OCI-LY1 (cell line): Measurements from ENCODE around the gene C1orf159.

Experiments used
- H2AFZ ChIP-seq: fragments of 200-600 bp; sonication (generic), shearing (Covaris generic); 2 replicates; pipeline ENCODE4 v1.6.0; 2014; ENCODE audit warnings: antibody characterized with exemption, mild to moderate bottlenecking, low read length
- H3F3A ChIP-seq: fragments of 200-600 bp; sonication (generic), shearing (Covaris generic); 2 replicates; pipeline ENCODE4 v1.6.0; 2014; ENCODE audit warnings: mild to moderate bottlenecking, antibody characterized with exemption, low read length, moderate library complexity; ENCODE audit not compliant: insufficient read depth
- H3K27ac ChIP-seq: fragments of 200-600 bp; sonication (generic); 2 replicates; pipeline ENCODE4 v1.5.1; 2014; ENCODE audit warnings: low read length, mixed run types, mild to moderate bottlenecking, low read depth; ENCODE audit not compliant: poor library complexity, severe bottlenecking
- H3K27me3 ChIP-seq: fragments of 200-600 bp; sonication (generic); 2 replicates; pipeline ENCODE4 v1.6.0; 2014; ENCODE audit warnings: antibody characterized with exemption, mild to moderate bottlenecking, low read length, moderate library complexity; ENCODE audit not compliant: insufficient read depth
- H3K36me3 ChIP-seq: fragments of 200-600 bp; sonication (generic); 2 replicates; pipeline ENCODE4 v1.6.1; 2014; ENCODE audit warnings: mild to moderate bottlenecking, antibody characterized with exemption, low read length, moderate library complexity, mixed read lengths; ENCODE audit not compliant: insufficient read depth
- H3K4me1 ChIP-seq: fragments of 200-600 bp; sonication (generic); 2 replicates; pipeline ENCODE4 v1.5.1; 2014; ENCODE audit warnings: mild to moderate bottlenecking, low read length, moderate library complexity; ENCODE audit not compliant: insufficient read depth, severe bottlenecking
- H3K4me2 ChIP-seq: fragments of 200-600 bp; sonication (generic), shearing (Covaris generic); 2 replicates; pipeline ENCODE4 v1.6.1; 2014; ENCODE audit warnings: low read length
- H3K4me3 ChIP-seq: fragments of 200-600 bp; sonication (generic); 2 replicates; pipeline ENCODE4 v1.5.1; 2014; ENCODE audit warnings: low read length, low read depth, mild to moderate bottlenecking, mixed read lengths; ENCODE audit not compliant: poor library complexity, severe bottlenecking
- H3K79me2 ChIP-seq: fragments of 200-600 bp; shearing (Covaris generic); 2 replicates; pipeline ENCODE4 v1.6.1; 2016; ENCODE audit warnings: mixed run types, low read length, mixed read lengths; ENCODE audit not compliant: insufficient read depth
- H3K9ac ChIP-seq: fragments of 200-600 bp; sonication (generic), shearing (Covaris generic); 2 replicates; pipeline ENCODE4 v1.6.1; 2014; ENCODE audit warnings: mild to moderate bottlenecking, low read length, mixed read lengths
- H3K9me2 ChIP-seq: fragments of 200-600 bp; sonication (generic), shearing (Covaris generic); 2 replicates; pipeline ENCODE4 v1.6.1; 2014; ENCODE audit warnings: low read depth, mild to moderate bottlenecking, low read length, mixed read lengths
- H3K9me3 ChIP-seq: fragments of 200-600 bp; shearing (Covaris generic); 2 replicates; pipeline ENCODE4 v1.6.1; 2014; ENCODE audit warnings: low read length, mixed read lengths
- H4K20me1 ChIP-seq: fragments of 200-600 bp; sonication (generic), shearing (Covaris generic); 2 replicates; pipeline ENCODE4 v1.6.0; 2016; ENCODE audit warnings: mild to moderate bottlenecking, low read length; ENCODE audit not compliant: insufficient read depth
- CTCF ChIP-seq: fragments of 200-600 bp; sonication (generic), shearing (Covaris generic); IDR thresholded peaks from 2 replicates; pipeline ENCODE4 v1.5.1; 2017; ENCODE audit warnings: mild to moderate bottlenecking, antibody characterized with exemption, low read length, moderate library complexity, mixed read lengths
- EZH2 ChIP-seq: fragments of 200-600 bp; sonication (generic), shearing (Covaris generic); IDR thresholded peaks from 2 replicates; pipeline ENCODE4 v1.8.0; 2017; ENCODE audit warnings: borderline replicate concordance, mixed run types, mild to moderate bottlenecking, antibody characterized with exemption, low read length, moderate library complexity, mixed read lengths

The C1orf159 gene

GRCh38 chr1:1148569-1148968, 32.7 kb upstream of the C1orf159 start:
- Histone ChIP-seq H3K9ac (no peak overlapping the region), H3K9me2 (no peaks in the 10 kb centered on the region), H3K9me3 (no peaks in the 10 kb centered on the region), H2AFZ (no peak overlapping the region), H3K4me3 (no peak overlapping the region), H3K36me3 (no peaks in the 10 kb centered on the region), H3F3A (no peaks in the 10 kb centered on the region), H3K4me1 (peaks cover 10% of the 10 kb centered on the region), H3K27me3 (peaks cover 12% of the 10 kb centered on the region; the same call in 1 of the 2 replicates), H3K27ac (no peak overlapping the region), H4K20me1 (no peaks in the 10 kb centered on the region), H3K4me2 (no peak overlapping the region), H3K79me2 (no peaks in the 10 kb centered on the region)
- TF ChIP-seq CTCF (no peak), EZH2 (no peak)

- H3K9ac ChIP-seq = no peak overlapping the region
- H3K9me2 ChIP-seq = no peaks in the 10 kb centered on the region
- no peaks in the 10 kb centered on the region for H3K79me2 ChIP-seq
- TF ChIP-seq EZH2 (no peak), CTCF (no peak)
- H4K20me1 ChIP-seq = no peaks in the 10 kb centered on the region
- no peaks in the 10 kb centered on the region for H3K36me3 ChIP-seq
- no peak overlapping the region for H3K27ac ChIP-seq
- no peak overlapping the region for H3K4me2 ChIP-seq
- no peak overlapping the region for H2AFZ ChIP-seq
- H3K9me3 ChIP-seq = no peaks in the 10 kb centered on the region
- no peak overlapping the region for H3K4me3 ChIP-seq
- H3K4me1 ChIP-seq = peaks cover 10% of the 10 kb centered on the region
- no peaks in the 10 kb centered on the region for H3F3A ChIP-seq
- peaks cover 12% of the 10 kb centered on the region; the same call in 1 of the 2 replicates for H3K27me3 ChIP-seq
Observed at GRCh38 chr1:1148061-1148460, 32.2 kb upstream of the C1orf159 start.

- H3F3A ChIP-seq = no peaks in the 10 kb centered on the region
- H3K27ac ChIP-seq = no peak overlapping the region
- H3K4me1 ChIP-seq = peaks cover 10% of the 10 kb centered on the region
- no peak overlapping the region for H3K4me3 ChIP-seq
- peaks cover 12% of the 10 kb centered on the region; the same call in 1 of the 2 replicates for H3K27me3 ChIP-seq
- TF ChIP-seq EZH2 (no peak), CTCF (no peak)
- H2AFZ ChIP-seq = no peak overlapping the region
- H3K36me3 ChIP-seq = no peaks in the 10 kb centered on the region
- H3K79me2 ChIP-seq = no peaks in the 10 kb centered on the region
- no peaks in the 10 kb centered on the region for H3K9me2 ChIP-seq
- no peak overlapping the region for H3K4me2 ChIP-seq
- no peak overlapping the region for H3K9ac ChIP-seq
- H3K9me3 ChIP-seq = no peaks in the 10 kb centered on the region
- no peaks in the 10 kb centered on the region for H4K20me1 ChIP-seq
Observed at GRCh38 chr1:1146596-1146995, 30.7 kb upstream of the C1orf159 start.
